GM12865 (cell line): ENCODE data around the gene VANGL2.

Experiments
- DNase-seq: peaks from one replicate; pipeline ENCODE4 v3.0.0; 2010; ENCODE audit warnings: low read depth
- H3K4me3 ChIP-seq: 2 replicates; pipeline ENCODE4 v1.5.1; 2011; ENCODE audit warnings: mild to moderate bottlenecking, low read depth, low read length, control low read depth
- CTCF ChIP-seq: IDR thresholded peaks from 2 replicates; pipeline ENCODE4 v1.5.1; 2011; ENCODE audit warnings: low read length, control low read depth, low read depth, inconsistent platforms; ENCODE audit not compliant: insufficient read depth; ENCODE audit errors: missing control alignments

The VANGL2 gene

GRCh38 chr1:160370561-160371345, 29.6 kb upstream of the VANGL2 start:
- H3K4me3 ChIP-seq, result no peak overlapping the region
- DNase-seq, result no peak
- no peak for TF ChIP-seq CTCF

GRCh38 chr1:160371346-160371631, 29.1 kb upstream of the VANGL2 start:
- TF ChIP-seq CTCF, result no peak
- no peak for DNase-seq
- H3K4me3 ChIP-seq, result no peak overlapping the region

GRCh38 chr1:160371756-160372155, 28.6 kb upstream of the VANGL2 start:
- no peak overlapping the region for H3K4me3 ChIP-seq
- no peak for DNase-seq
- TF ChIP-seq CTCF, result no peak

- no peak for DNase-seq
- TF ChIP-seq CTCF, result no peak
- no peak overlapping the region for H3K4me3 ChIP-seq
Measured at GRCh38 chr1:160373696-160374095, 26.7 kb upstream of the VANGL2 start.

GRCh38 chr1:160374306-160375110, 25.9 kb upstream of the VANGL2 start:
- H3K4me3 ChIP-seq, result no peak overlapping the region
- no peak for DNase-seq

GRCh38 chr1:160375788-160376524, 24.4 kb upstream of the VANGL2 start:
- no peak for TF ChIP-seq CTCF
- H3K4me3 ChIP-seq, result no peak overlapping the region

More at GRCh38 chr1:160374306-160375110, 25.9 kb upstream of the VANGL2 start:
- TF ChIP-seq CTCF, result no peak

More at GRCh38 chr1:160375788-160376524, 24.4 kb upstream of the VANGL2 start:
- peak; percentile 56 for DNase-seq
